Measurements from ENCODE around the gene LCOR. TPM values are rescaled to one million over a fixed set of nuclear protein-coding genes. Genes with fewer than 3 reads are reported as not detected.
"Not testable (repeated sequence)": the region's sequence is repeated elsewhere in the genome, so short reads cannot be mapped to it uniquely, and the experiment has no call there.

LCOR gene
- total and polyA plus RNA-seq, 2 experiments from 2014 or later = 26.1 to 48.7 TPM

GRCh38 chr10:96814264-96814663 is 17.8 kb upstream of the LCOR start:
- H2AFZ ChIP-seq = no peak overlapping the region
- H3K79me2 ChIP-seq = no peaks in the 10 kb centered on the region
- H3K4me3 ChIP-seq = no peak overlapping the region
- H3K4me1 ChIP-seq (ENCODE audit: insufficient read depth) = no peaks in the 10 kb centered on the region
- TF ChIP-seq EZH2phosphoT487 (IDR thresholded peaks at IDR 0.05; ENCODE audit: low read depth, severe bottlenecking, unreplicated experiment) = no peak
- no peak for TF ChIP-seq EZH2 (IDR thresholded peaks at IDR 0.05; ENCODE audit: borderline replicate concordance)
- TF ChIP-seq CTCF (IDR thresholded peaks at IDR 0.05; ENCODE audit: poor library complexity) = no peak
- no peaks in the 10 kb centered on the region for H3K9me2 ChIP-seq (replicated peaks; ENCODE audit: insufficient read depth)
- 63% methylated on average over 1 of the region's 1 CpG for WGBS (ENCODE audit: low lambda C conversion rate, missing lambda C conversion rate)
- H4K20me1 ChIP-seq (ENCODE audit: insufficient read depth, poor library complexity, severe bottlenecking) = no peaks in the 10 kb centered on the region
- H3K4me2 ChIP-seq = no peak overlapping the region
- no peaks in the 10 kb centered on the region for H3K36me3 ChIP-seq (replicated peaks; ENCODE audit: insufficient read depth, low read depth)
- H3K27ac ChIP-seq = no peak overlapping the region
- no peaks in the 10 kb centered on the region for H3K9me3 ChIP-seq (ENCODE audit: low read depth)
- H3K27me3 ChIP-seq = no peaks in the 10 kb centered on the region
- DNase-seq (ENCODE audit: low spot score) = no peak

- not testable (repeated sequence) for H4K20me1 ChIP-seq (ENCODE audit: insufficient read depth, poor library complexity, severe bottlenecking); H3K9me3 ChIP-seq (ENCODE audit: low read depth); DNase-seq (ENCODE audit: low spot score); H3K36me3 ChIP-seq (replicated peaks; ENCODE audit: insufficient read depth, low read depth); H3K27ac ChIP-seq; H3K9me2 ChIP-seq (replicated peaks; ENCODE audit: insufficient read depth); H3K79me2 ChIP-seq; H3K4me2 ChIP-seq; H3K4me1 ChIP-seq (ENCODE audit: insufficient read depth); H2AFZ ChIP-seq; H3K27me3 ChIP-seq; H3K4me3 ChIP-seq
- 95% methylated on average over 12 of the region's 12 CpGs for WGBS (ENCODE audit: low lambda C conversion rate, missing lambda C conversion rate)
Observed at GRCh38 chr10:96818971-96819370, 13.1 kb upstream of the LCOR start.

GRCh38 chr10:96820765-96821164 is 11.3 kb upstream of the LCOR start:
- TF ChIP-seq EZH2phosphoT487 (IDR thresholded peaks at IDR 0.05; ENCODE audit: low read depth, severe bottlenecking, unreplicated experiment) (no peak), EZH2 (IDR thresholded peaks at IDR 0.05; ENCODE audit: borderline replicate concordance) (no peak), CTCF (IDR thresholded peaks at IDR 0.05; ENCODE audit: poor library complexity) (no peak)
- no peaks in the 10 kb centered on the region for H3K4me1 ChIP-seq (ENCODE audit: insufficient read depth)
- no peak overlapping the region for H3K4me2 ChIP-seq
- H2AFZ ChIP-seq = no peak overlapping the region
- no peaks in the 10 kb centered on the region for H3K79me2 ChIP-seq
- H3K9me3 ChIP-seq (ENCODE audit: low read depth) = no peaks in the 10 kb centered on the region
- no peak overlapping the region for H3K27ac ChIP-seq
- H3K4me3 ChIP-seq = no peak overlapping the region
- 70% methylated on average over 5 of the region's 5 CpGs for WGBS (ENCODE audit: low lambda C conversion rate, missing lambda C conversion rate)
- DNase-seq (ENCODE audit: low spot score) = peak; percentile 44
- H3K27me3 ChIP-seq = no peaks in the 10 kb centered on the region
- H3K9me2 ChIP-seq (replicated peaks; ENCODE audit: insufficient read depth) = no peaks in the 10 kb centered on the region
- H4K20me1 ChIP-seq (ENCODE audit: insufficient read depth, poor library complexity, severe bottlenecking) = no peaks in the 10 kb centered on the region
- H3K36me3 ChIP-seq (replicated peaks; ENCODE audit: insufficient read depth, low read depth) = no peaks in the 10 kb centered on the region

- TF ChIP-seq EZH2phosphoT487 (IDR thresholded peaks at IDR 0.05; ENCODE audit: low read depth, severe bottlenecking, unreplicated experiment) (no peak), EZH2 (IDR thresholded peaks at IDR 0.05; ENCODE audit: borderline replicate concordance) (no peak)
- Histone ChIP-seq H3K27ac (no peak overlapping the region), H4K20me1 (ENCODE audit: insufficient read depth, poor library complexity, severe bottlenecking) (no peaks in the 10 kb centered on the region), H2AFZ (no peak overlapping the region), H3K27me3 (no peaks in the 10 kb centered on the region), H3K9me3 (ENCODE audit: low read depth) (no peaks in the 10 kb centered on the region), H3K79me2 (no peaks in the 10 kb centered on the region), H3K9me2 (replicated peaks; ENCODE audit: insufficient read depth) (no peaks in the 10 kb centered on the region), H3K4me3 (no peak overlapping the region), H3K36me3 (replicated peaks; ENCODE audit: insufficient read depth, low read depth) (no peaks in the 10 kb centered on the region), H3K4me2 (no peak overlapping the region), H3K4me1 (ENCODE audit: insufficient read depth) (no peaks in the 10 kb centered on the region)
- DNase-seq (ENCODE audit: low spot score) = no peak
- WGBS (ENCODE audit: low lambda C conversion rate, missing lambda C conversion rate) = 74% methylated on average over 1 of the region's 1 CpG
Observed at GRCh38 chr10:96826438-96826837, 5.7 kb upstream of the LCOR start.
